ENCODE data around the gene OGDH. TPM values are rescaled to one million over a fixed set of nuclear protein-coding genes. Genes with fewer than 3 reads are reported as not detected.

The OGDH gene
- total RNA-seq, 1 donor from 2014 or later = 80.0 TPM

DNA sequence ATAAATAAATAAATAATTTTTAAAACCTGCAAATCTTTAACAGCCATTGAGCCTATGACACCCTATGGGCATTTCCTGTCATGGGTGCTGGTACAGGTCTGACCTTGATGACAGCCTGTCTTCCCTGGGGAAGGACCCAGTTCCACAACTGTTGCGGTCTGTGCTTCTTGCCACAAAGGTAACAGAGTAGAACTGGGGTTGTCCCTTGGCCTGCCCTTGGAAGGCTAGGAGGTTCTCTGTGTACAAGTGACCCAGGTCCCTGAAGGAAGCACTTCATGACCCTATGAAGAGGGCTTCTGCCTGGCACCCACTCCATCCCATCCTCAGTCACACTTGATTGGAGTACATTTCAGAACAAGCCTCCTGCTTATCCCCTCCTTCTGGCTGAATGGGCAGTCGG lies 66.9 kb downstream of the OGDH start:
- H3K9me3 Mint-ChIP-seq (ENCODE audit: low read depth) = no peaks in the 10 kb centered on the region
- no peak overlapping the region for H3K27ac Mint-ChIP-seq (ENCODE audit: unreplicated experiment)
- no peaks in the 10 kb centered on the region for H3K4me1 Mint-ChIP-seq (ENCODE audit: low read depth)
- peaks cover 25% of the 10 kb centered on the region for H3K36me3 Mint-ChIP-seq (ENCODE audit: low read depth)
- TF ChIP-seq, protein P1, sequence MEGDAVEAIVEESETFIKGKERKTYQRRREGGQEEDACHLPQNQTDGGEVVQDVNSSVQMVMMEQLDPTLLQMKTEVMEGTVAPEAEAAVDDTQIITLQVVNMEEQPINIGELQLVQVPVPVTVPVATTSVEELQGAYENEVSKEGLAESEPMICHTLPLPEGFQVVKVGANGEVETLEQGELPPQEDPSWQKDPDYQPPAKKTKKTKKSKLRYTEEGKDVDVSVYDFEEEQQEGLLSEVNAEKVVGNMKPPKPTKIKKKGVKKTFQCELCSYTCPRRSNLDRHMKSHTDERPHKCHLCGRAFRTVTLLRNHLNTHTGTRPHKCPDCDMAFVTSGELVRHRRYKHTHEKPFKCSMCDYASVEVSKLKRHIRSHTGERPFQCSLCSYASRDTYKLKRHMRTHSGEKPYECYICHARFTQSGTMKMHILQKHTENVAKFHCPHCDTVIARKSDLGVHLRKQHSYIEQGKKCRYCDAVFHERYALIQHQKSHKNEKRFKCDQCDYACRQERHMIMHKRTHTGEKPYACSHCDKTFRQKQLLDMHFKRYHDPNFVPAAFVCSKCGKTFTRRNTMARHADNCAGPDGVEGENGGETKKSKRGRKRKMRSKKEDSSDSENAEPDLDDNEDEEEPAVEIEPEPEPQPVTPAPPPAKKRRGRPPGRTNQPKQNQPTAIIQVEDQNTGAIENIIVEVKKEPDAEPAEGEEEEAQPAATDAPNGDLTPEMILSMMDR (IDR thresholded peaks at IDR 0.05) = no peak
- H3K4me3 Mint-ChIP-seq (ENCODE audit: unreplicated experiment) = no peak overlapping the region
- no peak for DNase-seq (ENCODE audit: low spot score)
- H3K27me3 Mint-ChIP-seq (ENCODE audit: low read depth) = no peaks in the 10 kb centered on the region

DNA sequence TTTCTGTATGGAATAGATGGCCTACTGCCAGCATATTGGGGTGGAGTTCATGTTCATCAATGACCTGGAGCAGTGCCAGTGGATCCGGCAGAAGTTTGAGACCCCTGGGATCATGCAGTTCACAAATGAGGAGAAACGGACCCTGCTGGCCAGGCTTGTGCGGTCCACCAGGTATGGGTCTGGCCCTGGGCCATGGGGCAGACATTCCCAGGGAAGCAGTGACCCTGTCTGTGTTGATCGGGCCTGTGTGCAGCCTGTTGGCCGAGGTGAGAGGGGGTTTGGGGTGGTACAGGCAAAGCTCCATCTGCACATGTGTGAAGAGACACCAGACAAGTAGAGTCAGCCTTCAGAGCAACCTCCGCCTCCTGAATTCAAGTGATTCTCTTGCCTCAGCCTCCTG lies 67.3 kb downstream of the OGDH start:
- H3K4me1 Mint-ChIP-seq (ENCODE audit: low read depth) = no peaks in the 10 kb centered on the region
- H3K4me3 Mint-ChIP-seq (ENCODE audit: unreplicated experiment) = no peak overlapping the region
- TF ChIP-seq, protein P1 (IDR thresholded peaks at IDR 0.05) = no peak
- no peaks in the 10 kb centered on the region for H3K27me3 Mint-ChIP-seq (ENCODE audit: low read depth)
- H3K36me3 Mint-ChIP-seq (ENCODE audit: low read depth) = peaks cover 29% of the 10 kb centered on the region
- H3K9me3 Mint-ChIP-seq (ENCODE audit: low read depth) = no peaks in the 10 kb centered on the region
- DNase-seq (ENCODE audit: low spot score) = peak; percentile 72
- no peak overlapping the region for H3K27ac Mint-ChIP-seq (ENCODE audit: unreplicated experiment)

DNA sequence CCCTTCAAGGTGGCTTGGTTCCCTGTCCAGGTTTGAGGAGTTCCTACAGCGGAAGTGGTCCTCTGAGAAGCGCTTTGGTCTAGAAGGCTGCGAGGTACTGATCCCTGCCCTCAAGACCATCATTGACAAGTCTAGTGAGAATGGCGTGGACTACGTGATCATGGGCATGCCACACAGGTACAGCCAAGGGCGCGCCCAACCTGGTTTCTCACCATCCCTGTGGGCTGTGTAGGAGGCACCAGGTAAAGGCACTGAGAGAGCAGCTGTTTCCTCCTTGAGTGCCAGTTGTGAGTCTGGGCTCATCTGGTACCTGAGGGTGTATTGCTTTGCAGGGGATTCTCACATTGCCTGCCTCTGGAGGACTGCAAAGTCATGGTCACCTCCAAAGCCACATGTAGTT lies 68.0 kb downstream of the OGDH start:
- H3K4me1 Mint-ChIP-seq (ENCODE audit: low read depth) = peaks cover 3% of the 10 kb centered on the region
- DNase-seq (ENCODE audit: low spot score) = peak; percentile 29
- H3K9me3 Mint-ChIP-seq (ENCODE audit: low read depth) = no peaks in the 10 kb centered on the region
- no peaks in the 10 kb centered on the region for H3K27me3 Mint-ChIP-seq (ENCODE audit: low read depth)
- H3K4me3 Mint-ChIP-seq (ENCODE audit: unreplicated experiment) = no peak overlapping the region
- no peak overlapping the region for H3K27ac Mint-ChIP-seq (ENCODE audit: unreplicated experiment)
- TF ChIP-seq, protein P1 (IDR thresholded peaks at IDR 0.05) = no peak
- H3K36me3 Mint-ChIP-seq (ENCODE audit: low read depth) = peaks cover 30% of the 10 kb centered on the region

DNA sequence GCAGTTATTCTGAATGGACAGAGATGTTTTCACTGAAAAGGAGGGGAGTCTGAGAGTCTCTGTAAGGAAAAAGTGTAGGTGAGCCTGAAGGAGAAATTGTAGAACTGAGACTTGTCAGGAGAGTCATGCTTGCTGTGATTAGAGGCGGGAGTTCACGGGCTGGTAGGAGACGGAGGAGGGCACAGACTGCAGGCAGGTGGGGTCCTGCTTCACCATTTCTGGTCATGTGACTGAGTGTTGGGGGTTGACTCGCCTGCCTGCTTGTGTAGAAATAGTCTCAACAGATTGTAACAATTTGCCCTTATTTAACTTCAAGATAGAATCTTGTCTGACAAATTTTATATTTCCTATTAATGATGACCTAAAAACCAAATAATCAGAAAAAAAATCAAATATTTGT lies 70.3 kb downstream of the OGDH start:
- Mint-ChIP-seq H3K27ac (ENCODE audit: unreplicated experiment) (no peak overlapping the region), H3K36me3 (ENCODE audit: low read depth) (peaks cover 32% of the 10 kb centered on the region), H3K4me3 (ENCODE audit: unreplicated experiment) (no peak overlapping the region), H3K4me1 (ENCODE audit: low read depth) (peaks cover 3% of the 10 kb centered on the region), H3K27me3 (ENCODE audit: low read depth) (no peaks in the 10 kb centered on the region), H3K9me3 (ENCODE audit: low read depth) (no peaks in the 10 kb centered on the region)
- TF ChIP-seq, protein P1 (IDR thresholded peaks at IDR 0.05) = no peak
- DNase-seq (ENCODE audit: low spot score) = peak; percentile 11

DNA sequence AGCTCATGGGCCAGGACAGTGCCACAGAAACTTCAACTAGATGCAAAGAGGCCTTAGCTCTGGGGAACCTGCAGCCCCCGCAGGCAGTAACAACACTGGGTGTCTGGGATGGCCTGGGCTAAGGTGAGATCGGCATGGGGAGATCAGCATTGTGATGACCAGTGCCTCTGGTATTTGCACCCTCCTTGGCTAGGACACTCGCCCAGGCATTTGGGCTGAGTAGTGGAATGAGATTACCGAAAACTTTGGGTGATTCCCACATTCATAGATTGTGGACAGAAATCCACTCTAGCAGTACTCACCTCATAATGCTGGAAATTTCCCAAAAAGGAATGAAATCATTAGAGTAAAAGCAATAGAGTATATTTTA lies 71.7 kb downstream of the OGDH start:
- peaks cover 3% of the 10 kb centered on the region for H3K4me1 Mint-ChIP-seq (ENCODE audit: low read depth)
- H3K36me3 Mint-ChIP-seq (ENCODE audit: low read depth) = peaks cover 32% of the 10 kb centered on the region
- peak; percentile 74 for DNase-seq (ENCODE audit: low spot score)
- H3K27me3 Mint-ChIP-seq (ENCODE audit: low read depth) = no peaks in the 10 kb centered on the region
- no peak overlapping the region for H3K27ac Mint-ChIP-seq (ENCODE audit: unreplicated experiment)
- no peak overlapping the region for H3K4me3 Mint-ChIP-seq (ENCODE audit: unreplicated experiment)
- TF ChIP-seq, protein P1 (IDR thresholded peaks at IDR 0.05) = no peak
- H3K9me3 Mint-ChIP-seq (ENCODE audit: low read depth) = no peaks in the 10 kb centered on the region

Data from chondrocyte (in vitro differentiated cells).